A549 (cell line): ENCODE data around the gene CLEC19A.

ENCODE experiments used
- JUN ChIP-seq, 2 experiments: fragments of >200 bp; sonication (Bioruptor Twin); formaldehyde crosslinking; IDR thresholded peaks; 2 replicates in 1 of 2; 3 replicates in 1 of 2; pipeline ENCODE4 v1.6.1; 2016 to 2017
- JUNB ChIP-seq: fragments of >200 bp; sonication (Bioruptor Twin); formaldehyde crosslinking; IDR thresholded peaks from 2 replicates; pipeline ENCODE4 v1.6.1; 2016
- POLR2A ChIP-seq: IDR thresholded peaks from 2 replicates; pipeline ENCODE4 v1.6.1; 2012; ENCODE audit warnings: mild to moderate bottlenecking, low read length
- SMC3 ChIP-seq: fragments of >200 bp; sonication (Bioruptor Twin); formaldehyde crosslinking; IDR thresholded peaks from 3 replicates; pipeline ENCODE4 v1.6.1; 2018; ENCODE audit warnings: inconsistent platforms
- ZNF302 ChIP-seq: fragments of 250-450 bp; sonication (Bioruptor Pico); IDR thresholded peaks from 2 replicates; pipeline ENCODE4 v1.9.0; 2021; ENCODE audit warnings: inconsistent platforms, mild to moderate bottlenecking, moderate library complexity
- TF ChIP-seq, protein P1 (sequence below): fragments of >200 bp; sonication (Bioruptor Twin); formaldehyde crosslinking; IDR thresholded peaks from 3 replicates; pipeline ENCODE4 v1.5.1; 2016
- TF ChIP-seq, protein P2 (sequence below): IDR thresholded peaks from 2 replicates; pipeline ENCODE4 v1.6.1; 2012

DNA sequence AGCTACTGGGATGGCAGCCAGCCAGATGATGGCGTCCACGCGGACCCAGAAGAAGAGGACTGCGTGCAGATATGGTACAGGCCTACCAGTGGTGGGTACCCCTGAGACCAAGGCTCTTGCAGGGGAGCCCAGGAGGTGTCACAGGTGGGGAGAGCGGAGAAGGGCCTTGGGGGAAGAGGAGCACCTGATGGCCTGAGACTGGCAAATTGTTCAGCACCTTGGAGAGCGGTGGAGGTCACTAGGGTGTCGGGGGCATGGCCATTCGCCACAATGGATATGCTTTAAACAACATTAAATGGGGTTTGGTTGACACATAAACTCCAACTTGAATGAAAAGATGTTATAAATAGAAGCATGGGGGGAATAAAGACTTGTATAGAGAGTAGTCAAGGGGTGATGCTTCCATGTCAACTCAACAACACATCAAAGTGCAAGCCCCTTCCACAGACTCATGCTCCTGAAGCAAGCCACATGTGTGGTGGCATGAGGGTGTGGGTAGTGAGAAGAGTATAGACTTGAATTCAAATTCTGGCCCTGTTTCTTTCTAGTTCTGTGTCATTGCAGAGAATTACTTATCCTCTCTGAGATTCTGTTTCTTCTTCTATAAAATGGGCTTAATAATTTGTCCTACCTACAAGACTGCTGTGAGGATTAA is 22.2 kb downstream of the CLEC19A start:
- TF ChIP-seq JUNB, result no peak
- TF ChIP-seq, protein P1, sequence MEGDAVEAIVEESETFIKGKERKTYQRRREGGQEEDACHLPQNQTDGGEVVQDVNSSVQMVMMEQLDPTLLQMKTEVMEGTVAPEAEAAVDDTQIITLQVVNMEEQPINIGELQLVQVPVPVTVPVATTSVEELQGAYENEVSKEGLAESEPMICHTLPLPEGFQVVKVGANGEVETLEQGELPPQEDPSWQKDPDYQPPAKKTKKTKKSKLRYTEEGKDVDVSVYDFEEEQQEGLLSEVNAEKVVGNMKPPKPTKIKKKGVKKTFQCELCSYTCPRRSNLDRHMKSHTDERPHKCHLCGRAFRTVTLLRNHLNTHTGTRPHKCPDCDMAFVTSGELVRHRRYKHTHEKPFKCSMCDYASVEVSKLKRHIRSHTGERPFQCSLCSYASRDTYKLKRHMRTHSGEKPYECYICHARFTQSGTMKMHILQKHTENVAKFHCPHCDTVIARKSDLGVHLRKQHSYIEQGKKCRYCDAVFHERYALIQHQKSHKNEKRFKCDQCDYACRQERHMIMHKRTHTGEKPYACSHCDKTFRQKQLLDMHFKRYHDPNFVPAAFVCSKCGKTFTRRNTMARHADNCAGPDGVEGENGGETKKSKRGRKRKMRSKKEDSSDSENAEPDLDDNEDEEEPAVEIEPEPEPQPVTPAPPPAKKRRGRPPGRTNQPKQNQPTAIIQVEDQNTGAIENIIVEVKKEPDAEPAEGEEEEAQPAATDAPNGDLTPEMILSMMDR, result no peak
- TF ChIP-seq ZNF302, result no peak
- TF ChIP-seq SMC3, result no peak
- TF ChIP-seq, protein P2, sequence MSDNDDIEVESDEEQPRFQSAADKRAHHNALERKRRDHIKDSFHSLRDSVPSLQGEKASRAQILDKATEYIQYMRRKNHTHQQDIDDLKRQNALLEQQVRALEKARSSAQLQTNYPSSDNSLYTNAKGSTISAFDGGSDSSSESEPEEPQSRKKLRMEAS, result no peak
- TF ChIP-seq POLR2A, result no peak
- TF ChIP-seq JUN (IDR thresholded peaks at IDR 0.05), result no peak
